Renal cortical epithelial cell (primary cell): ENCODE results near the gene SORCS2. TPM values are rescaled to one million over a fixed set of nuclear protein-coding genes. Genes with fewer than 3 reads are reported as not detected.

ENCODE experiments used
- DNase-seq: peaks from one replicate; pipeline ENCODE4 v3.0.0-alpha.2; 2011; ENCODE audit warnings: low read depth
- total RNA-seq: library from RNA; depleted of rRNA; stranded (reverse); fragments of >200 nt; gene quantifications from 2 replicates; pipeline ENCODE4 v1.2.3, GENCODE V29; 2014

The SORCS2 gene
- total RNA-seq, 1 donor from 2014 or later, result 11.0 TPM

GRCh38 chr4:7355795-7356194 is 163.5 kb downstream of the SORCS2 start:
- no peak for DNase-seq

DNA sequence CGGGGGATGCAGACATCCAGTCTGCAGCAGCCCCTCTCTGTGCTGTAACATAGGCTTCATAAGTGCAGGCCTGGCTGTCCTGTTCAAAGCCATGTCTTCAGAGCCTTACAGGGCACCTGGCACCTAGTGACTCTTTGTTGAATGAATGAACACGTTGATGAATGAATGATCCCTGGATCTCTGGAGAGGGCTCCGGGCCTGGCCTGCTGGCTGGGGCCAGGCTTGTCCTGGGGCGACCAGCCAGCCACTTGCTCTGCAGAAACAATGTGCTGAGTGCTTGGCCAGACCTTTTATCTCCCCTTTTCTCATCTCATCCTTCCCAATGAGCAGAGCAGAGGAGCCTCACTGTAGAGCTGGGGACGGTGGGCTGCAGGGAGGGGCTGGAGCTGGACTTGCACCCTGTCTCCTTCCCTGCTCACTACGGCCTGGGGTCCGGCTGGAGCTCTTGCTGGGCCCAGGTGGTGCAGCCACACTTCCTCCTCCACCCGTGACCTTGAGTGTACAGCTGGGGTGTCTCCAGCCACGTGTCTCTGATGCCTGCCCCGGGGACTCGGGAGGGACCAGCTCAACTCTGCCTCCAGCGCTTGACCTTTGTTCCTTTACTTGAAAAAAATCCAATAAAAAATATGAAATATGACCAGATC is 164.5 kb downstream of the SORCS2 start:
- no peak for DNase-seq

DNA sequence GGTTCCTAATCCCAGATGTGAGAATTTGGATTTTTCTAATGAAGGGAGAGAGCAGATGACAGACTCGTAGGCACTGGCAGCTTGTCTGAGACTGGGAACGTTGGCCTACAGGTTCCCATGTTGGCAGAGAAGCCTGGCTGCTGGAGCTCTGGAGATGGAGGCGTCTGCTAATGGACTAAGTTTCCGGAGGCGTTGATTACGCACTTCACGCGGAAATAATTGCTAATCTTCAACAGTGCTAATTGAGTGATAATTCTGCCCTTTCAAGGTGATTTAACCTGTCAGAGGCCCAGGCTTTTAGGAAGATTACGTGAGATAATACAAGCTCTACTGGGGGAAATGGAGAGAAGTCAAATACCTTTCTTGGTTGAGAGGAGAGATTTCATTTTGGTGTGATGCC is 165.0 kb downstream of the SORCS2 start:
- DNase-seq, result no peak

GRCh38 chr4:7358100-7358735 is 165.9 kb downstream of the SORCS2 start:
- DNase-seq, result peak; percentile 93

DNA sequence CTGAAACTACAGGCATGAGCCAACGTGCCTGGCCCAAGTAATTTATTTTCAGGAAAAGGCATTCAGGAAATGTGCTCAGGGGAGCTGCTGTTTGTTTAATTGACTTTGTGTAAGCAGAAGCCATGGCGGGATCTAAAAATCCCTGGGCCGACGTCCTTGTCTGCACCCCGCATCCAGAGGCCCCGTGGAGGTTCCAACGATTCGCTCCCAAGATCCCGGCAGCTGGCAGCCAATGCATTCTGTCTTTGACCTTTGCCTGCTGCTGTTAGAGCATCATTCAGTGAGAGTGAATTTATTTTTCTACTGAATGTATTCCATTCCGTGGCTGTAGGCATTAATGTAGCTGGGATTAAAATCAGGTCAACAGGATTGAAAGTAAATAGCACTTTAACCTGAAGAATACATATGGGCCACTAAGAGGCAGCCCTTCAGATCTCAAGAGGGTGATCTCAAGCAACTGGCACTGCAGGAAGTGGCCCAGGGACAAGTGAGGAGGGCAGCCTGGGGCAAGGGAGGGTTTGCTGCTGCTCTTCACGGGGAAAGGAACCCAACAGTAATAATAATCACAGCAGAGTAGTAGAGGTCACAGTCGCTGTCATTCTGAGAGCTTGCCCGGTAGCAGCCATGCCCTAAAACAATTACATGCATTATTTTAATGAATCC is 167.2 kb downstream of the SORCS2 start:
- DNase-seq, result no peak

DNA sequence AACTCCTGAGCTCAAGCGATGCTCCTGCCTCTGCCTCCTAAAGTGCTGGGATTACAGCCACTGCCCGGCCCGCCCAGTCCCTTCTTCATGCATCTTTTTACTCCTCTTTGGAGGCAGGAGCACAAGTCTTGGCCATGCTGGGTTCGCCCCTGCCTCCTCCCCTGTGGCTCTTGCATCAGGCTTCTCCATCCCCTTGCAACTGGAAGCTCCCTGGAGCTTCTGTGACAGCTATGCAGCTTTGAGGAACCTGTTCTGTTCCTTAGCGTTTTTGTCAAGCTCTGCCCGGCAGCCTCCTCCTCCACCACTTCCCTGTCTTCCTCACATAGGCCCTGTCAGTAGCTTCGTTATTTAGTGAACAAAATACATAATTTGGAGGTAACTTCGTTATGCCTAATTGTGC is 168.5 kb downstream of the SORCS2 start:
- no peak for DNase-seq

- DNase-seq, result no peak
Measured at GRCh38 chr4:7361280-7361895, 169.1 kb downstream of the SORCS2 start.

GRCh38 chr4:7362341-7362740 is 170.0 kb downstream of the SORCS2 start:
- DNase-seq, result no peak

DNA sequence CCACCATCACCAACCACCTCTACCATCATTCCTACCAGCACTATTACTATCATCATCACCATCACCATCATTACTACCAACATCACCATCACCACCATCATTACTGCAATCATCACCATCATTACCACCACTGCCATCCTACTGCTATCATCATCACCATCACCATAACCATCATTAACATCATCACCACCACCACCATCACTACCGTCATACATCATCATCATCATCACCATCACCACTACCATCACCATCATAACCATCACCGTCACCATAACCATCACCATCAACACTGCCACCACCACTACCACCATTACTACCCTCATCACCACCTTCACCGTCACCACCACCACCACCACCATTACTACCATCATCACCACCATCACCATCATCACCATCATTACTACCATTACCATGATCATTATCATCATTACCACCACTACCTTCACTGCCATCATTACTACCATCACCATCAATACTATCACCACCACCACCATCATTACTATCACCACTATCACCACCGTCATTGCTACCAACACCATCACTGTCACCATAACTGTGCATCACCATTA is 170.6 kb downstream of the SORCS2 start:
- DNase-seq, result no peak

DNA sequence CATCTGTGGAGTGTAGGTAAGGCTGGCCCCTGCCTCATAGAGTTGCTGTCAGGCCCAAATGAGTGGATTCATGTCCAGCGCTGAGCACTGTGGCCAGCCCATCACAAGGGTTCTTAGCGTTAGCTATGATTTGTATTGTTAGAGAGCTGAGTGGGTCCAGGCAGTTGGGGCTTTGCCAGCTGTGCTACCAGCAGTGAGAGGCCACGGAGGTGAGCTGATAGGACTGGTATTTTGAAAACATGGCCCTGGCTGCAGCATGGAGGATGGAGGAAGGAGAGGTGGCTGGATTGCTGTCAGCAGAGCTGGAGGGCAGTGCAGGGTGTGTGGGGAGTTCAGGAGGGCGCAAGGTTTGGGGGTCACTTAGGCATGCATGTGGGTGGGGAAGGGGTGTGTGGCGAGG is 172.6 kb downstream of the SORCS2 start:
- no peak for DNase-seq

- no peak for DNase-seq
Measured at GRCh38 chr4:7365462-7366179, 173.3 kb downstream of the SORCS2 start.

- no peak for DNase-seq
Measured at GRCh38 chr4:7366180-7366945, 174.0 kb downstream of the SORCS2 start.

DNA sequence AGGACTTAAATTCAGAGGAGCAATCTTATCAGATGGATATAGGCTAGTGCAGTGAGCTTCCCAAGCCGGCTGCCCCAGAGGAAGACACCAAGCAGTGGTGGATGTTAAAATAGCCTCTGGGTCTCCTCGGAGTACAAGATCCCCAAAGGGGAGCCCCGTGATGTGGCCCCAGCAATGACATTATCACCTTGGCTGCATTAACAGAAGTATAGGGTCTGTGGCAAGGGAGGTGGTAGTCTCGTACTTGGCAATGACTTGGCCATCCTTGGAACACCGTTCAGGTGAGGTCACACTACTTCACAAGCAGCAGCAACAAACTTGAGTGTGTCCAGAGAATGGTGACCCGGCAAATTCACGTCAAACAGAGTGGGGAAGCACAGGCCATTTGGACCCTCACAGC is 174.6 kb downstream of the SORCS2 start:
- DNase-seq, result no peak

DNA sequence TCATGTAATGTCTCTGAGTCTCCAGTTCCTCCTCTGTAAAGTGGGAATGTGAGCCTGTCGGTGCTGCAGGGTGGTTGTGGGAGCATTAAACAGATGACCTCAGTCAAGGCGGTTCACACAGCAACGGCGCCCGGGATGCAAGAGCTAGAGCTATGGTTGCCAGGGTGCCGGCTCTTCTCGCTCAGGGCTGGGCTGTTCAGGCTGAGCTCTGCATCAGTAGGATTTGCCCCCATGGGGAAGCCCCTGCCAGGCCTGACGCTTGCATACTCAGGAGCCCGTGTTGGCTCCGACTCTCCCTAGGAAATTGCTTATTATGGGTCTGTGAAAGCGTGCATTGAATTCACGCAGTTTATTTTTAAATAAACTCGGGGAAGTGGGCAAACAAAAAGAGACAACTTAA is 175.1 kb downstream of the SORCS2 start:
- no peak for DNase-seq

GRCh38 chr4:7367864-7368277 is 175.5 kb downstream of the SORCS2 start:
- no peak for DNase-seq

GRCh38 chr4:7368296-7368695 is 176.0 kb downstream of the SORCS2 start:
- DNase-seq, result no peak

DNA sequence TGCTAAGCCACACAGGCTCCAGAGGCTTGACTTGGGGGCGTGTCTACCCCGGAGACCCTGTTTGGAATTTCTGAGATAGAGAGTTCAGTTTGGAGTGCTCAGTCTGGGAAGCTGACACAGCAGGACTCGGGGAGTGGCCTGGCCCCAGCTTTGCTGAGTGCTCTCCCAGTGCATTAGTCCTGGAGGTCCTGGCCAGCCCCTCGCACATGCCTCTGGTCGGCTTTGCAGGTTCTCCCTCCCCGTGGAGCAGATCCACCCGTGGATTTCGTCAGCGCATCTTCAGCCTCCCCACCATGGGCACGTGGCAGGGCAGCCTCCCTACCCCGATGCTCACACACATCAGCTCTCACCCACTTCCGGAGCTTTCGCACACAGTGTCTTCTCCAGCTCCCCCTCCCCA is 177.2 kb downstream of the SORCS2 start:
- no peak for DNase-seq

GRCh38 chr4:7370038-7370437 is 177.7 kb downstream of the SORCS2 start:
- no peak for DNase-seq

DNA sequence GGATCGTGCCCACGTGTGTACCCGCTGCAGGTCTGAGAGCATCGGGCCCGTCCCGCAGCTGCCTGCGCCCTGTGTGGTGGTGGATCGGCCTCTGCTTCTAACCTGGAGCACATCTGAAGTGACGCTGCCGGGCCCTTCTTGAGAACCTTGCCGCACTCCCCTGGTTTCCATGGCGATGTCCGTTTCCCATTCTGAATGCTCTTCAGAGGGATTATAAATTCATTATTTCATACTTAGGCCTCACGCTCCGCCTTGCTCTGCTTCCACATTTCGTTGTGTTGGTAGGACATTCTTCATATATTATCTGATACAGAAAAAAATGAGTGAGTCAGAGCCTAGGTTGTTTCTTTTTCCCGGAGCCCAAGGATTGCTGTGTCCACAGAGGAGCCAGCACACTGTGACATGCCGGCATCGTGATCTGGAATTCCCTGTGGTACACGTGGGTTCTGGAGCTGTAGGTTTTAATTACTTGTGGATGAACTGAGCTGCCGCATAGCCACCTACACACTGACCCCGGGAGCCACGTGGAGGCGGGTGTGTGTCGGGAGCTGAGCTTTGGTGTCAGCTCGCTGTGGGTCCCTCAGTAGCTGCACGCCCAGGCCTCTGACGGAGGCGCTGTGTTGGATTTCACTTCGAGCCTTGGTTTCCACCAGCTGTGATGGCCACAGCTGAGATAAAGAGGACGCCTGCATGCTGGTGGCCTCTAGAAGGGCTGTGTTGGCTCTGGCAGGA is 179.0 kb downstream of the SORCS2 start:
- DNase-seq, result no peak

DNA sequence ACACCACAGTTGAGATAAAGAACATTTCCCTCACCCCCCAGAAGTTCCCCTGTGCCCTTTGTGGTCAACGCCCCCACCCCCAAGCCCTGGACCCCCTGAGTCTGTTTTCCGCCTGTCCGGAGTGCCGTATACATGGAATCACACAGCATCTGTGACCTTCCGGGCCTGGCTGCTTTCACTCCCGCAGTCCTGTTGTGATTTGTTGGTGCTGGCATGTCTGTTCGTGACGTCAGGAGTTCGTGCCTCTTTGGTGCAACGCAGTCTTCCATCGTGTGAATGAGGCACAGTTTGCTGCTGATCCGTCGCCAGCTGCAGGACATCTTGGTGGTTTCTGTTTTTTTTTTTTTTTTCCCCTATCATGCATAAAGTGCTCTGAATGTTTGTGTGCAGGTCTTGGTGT is 180.3 kb downstream of the SORCS2 start:
- DNase-seq, result no peak
